ENCODE data around the gene SLC5A4.

SLC5A4 gene

DNA sequence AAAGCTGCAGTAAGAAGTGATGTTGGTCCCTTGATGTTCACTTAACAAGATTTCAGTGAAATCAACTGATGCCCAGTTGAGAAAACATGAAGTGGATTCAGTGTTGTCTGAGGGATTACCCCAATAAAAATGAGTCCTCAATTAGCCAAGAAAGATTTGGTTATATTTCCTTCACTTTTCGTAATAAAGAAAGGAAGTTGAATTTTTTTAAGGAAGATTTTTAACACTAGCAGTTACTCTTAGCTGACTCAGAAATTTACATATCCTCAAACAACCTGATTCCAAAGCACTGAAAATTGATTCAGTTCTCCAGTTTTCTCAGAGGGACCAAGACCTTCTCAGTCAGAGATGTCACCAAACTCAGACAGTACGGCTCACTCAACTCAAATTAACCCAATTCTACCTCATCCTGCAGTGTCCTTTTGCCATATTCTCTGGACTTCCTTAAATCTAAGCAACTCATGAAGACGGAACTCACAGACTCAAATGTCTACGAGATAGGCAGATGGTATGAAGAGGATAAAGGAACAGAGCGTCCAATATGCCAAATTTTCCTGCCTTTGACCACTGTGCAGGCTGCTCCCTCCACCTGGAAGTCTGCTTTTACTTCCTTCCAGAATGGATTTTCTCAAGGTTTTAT, 22.8 kb downstream of the SLC5A4 start:
- DNase-seq (ENCODE audit: low spot score) = no peak

DNA sequence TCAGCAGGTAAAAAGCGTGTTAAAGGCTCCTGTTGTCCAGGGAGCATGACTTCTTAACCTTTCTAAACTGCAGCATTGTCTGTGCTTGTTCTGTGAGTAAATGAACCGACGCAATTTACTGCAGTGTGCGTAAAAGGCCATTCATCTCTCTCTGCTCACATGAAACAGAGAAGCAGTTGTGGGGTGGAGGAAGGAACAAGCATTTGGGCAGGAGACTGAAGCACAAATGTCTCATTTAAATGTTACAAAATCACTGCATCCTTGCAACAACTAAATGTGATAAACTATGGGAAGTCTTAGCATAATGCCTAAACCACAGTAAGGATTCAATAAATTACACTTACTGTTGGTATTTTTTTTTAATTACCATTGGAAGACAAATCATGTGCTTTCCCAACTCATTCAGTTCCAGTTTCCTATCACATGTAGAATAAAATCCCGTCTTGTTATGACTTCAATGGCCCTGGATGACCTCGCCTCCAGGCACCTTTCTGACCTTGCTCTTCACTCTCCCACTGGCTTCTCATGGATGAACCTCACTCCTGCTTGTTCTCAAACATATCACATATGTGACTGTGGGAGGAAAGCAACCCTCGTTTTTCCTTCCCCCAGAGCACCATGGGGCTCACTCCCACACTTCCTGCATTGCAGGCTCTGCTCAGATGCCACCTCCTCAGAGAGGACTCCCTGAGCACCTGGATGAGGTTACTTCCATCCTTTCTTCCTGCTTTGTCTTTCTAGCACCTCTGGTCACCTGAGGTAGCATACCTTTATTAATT, 28.6 kb downstream of the SLC5A4 start:
- DNase-seq (ENCODE audit: low spot score) = no peak

DNA sequence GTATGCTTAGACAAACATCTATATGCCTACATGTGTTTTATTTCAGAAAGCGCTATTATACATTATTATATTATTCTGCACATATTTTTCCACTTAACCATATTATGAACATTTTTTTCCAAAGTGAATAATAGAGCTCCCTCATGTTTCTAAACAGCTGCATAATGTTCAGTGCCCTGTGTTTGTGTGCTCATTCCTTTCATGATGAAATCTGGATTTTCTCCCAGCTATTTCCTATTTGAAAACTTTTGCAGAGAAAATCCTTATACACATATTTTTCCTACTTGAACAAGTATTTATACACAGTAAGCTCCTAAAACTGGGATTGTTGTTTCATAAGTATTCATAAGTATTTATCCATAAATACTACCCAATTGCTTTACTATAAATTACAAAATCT, 32.2 kb downstream of the SLC5A4 start:
- DNase-seq (ENCODE audit: low spot score) = no peak

DNA sequence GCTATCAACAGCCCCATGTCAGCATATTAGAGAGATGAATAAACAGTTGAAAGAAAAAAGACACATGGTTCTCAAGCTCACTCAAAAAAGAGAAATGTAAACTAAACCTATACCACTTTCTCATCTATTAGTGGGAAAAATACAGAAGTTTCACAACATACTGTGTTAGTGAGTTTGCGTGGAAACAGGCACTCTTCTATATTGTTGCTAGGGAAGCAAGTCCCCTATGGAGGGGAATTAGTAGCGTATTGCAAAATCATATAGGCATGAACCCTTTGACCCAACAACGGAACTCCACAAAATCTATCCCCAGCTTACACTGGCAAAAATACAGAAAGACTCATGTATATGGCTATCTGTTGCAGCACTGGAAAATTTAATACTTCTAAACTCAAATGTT, 36.1 kb downstream of the SLC5A4 start:
- DNase-seq (ENCODE audit: low spot score) = no peak

DNA sequence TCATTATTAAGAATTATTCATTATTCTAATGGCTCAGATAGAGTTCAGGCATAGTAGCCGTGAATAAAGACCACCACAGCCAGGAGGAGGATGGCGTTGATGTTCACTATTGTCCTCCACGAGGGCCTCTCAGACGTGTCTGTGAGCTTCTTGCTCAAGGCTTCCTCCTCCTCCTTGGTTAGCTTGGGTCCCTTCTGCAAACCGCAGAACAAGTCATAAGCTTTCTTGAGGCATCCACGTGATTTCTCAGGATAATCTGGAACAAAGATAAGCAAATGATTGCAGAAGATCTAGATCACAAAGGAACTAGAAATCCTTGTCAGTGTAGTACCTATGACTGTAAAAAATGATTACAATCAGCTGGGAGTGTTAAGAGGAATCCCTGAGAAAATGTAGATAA, 36.7 kb downstream of the SLC5A4 start:
- DNase-seq (ENCODE audit: low spot score) = no peak

DNA sequence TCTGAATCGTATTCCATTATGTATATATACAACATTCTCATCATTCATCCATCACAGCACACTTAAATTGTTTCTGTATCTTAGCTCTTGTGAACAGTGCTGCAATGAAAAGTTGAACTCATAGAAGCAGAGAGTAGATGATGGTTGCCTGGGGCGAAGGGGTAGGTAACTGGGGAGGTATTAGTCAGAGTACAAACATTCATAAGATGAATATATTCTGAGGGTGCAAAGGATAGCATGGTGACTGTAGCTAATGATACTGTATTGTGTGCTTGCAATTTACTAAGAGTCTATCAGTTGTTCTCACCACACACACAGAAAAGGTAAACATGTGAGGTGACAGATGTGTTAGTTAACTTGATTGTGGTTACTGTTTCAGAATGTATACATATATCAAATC, 37.7 kb downstream of the SLC5A4 start:
- DNase-seq (ENCODE audit: low spot score) = no peak

DNA sequence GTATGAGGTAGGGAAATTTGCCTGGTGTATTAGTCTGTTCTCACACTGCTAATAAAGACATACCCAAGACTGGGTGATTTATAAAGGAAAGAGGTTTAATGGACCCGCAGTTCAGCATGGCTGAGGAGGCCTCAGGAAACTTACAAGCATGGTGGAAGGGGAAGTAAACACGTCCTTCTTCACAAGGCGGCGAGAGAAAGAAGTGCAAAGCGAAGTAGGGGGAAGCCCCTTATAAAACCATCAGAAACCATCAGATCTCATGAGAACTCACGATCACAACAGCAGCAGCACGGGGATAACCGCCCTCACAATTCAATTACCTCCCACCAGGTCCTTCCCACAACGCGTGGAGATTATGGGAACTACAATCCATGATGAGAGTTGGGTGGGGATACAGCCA, 38.2 kb downstream of the SLC5A4 start:
- no peak for DNase-seq (ENCODE audit: low spot score)

DNA sequence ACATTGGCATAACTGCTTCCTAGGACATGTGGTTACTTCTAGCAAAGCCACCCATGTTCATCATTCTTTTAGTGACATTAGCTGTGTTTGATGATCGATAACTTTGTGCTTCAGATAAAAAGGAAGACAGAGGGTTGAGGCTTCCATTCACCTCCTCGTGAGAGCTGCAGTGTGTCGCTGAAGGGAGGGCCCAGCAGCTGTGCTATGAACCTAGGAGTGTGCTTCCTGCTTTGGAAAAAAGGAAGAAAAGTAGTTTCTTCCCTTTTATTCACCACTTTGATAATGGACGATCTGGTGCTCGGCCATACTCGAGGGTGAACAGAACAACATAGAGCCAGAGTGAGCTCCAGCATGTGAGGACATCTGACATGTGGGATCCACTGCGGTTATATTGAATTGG, 44.1 kb downstream of the SLC5A4 start:
- DNase-seq (ENCODE audit: low spot score) = no peak

DNA sequence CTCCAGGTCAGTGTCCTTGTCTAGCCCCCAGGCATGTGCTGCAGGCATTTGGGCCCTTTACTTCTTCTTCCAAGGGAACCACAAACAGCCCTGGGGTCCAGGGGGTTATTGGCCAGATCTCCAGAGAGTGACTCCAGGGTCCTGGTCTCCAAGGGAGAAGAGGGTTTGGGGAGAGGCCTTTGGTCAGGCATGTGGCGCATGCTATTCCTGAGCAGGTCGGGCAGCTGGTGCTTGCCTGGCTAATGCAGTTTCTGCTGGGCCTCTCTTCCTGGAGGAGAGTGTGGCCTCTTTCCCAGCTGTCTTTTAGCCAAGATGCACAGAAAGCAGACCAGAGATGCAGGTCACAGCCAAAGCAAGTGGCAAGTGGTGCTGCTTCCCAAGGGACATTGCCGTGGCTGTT, 46.5 kb downstream of the SLC5A4 start:
- no peak for DNase-seq (ENCODE audit: low spot score)

DNA sequence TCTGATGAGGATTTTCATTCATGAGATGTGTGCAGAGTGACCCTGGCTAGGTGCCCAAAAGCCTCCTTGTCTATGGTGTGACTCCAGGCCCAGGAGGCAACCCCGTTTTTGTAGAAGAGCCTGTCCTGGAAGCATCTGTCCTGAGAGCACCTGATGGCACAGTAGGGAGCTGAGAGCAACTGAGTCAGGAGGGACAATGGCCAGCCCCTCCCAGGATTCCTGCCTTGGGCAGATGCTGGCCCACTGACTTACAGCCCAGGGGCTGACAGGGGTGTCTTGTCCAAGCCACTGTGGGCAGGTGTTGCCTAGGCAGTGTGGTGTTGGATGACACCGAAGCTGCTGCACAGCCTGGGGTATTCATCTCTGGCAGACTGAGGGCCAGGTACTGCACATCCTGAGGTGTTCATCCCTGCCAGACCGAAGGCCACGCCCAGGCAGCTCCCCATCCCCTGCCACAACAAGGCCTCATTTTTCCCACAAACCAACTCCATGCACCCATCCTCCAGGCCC, 47.1 kb downstream of the SLC5A4 start:
- no peak for DNase-seq (ENCODE audit: low spot score)

DNA sequence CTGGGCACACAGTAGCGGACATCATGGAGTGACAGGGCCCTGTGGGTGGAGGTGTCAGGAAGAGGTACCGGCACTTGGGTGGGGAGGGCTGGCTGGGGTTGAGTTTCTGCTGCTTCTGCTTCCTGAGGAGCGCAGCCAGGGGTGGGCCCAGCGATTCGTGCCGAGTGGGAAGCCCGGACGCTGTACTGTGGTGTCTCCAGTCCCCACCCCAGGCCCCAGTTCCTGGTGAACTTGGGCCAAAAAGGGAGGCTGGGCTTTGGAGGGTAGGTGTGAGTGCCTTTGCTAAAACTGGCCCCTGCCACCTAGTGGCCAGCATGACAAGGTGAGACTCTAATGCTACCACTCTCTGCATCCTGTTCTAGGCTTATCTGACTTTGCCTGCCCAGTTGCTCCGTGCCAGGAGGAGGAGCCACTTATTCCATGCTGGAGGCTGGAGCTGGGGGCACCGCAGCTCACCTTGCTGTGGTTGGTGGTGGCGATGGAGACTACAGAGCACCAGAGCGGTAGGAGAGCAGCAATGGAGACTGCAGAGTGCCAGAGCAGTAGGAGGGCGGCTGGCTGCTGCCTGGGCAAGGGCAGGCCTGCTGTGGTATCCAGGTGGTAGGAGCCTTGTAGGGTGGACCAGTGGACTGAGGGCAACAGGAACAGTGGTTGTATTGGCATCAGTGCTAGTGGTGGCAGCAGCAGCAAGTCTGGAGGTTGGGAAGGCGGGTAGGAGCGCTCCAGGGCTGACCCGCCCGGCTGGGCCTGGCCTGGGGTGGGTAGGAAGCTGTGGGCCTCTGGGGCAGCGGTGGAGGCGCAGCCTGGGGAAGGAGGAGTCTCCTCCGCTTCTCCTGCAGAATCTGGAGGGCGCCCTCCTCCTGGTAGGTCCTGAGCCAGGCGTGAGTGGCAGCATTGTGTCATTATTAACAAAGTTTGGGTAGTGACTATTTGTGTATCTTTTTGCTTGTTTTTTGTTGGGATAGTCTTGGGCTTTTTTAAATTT, 48.1 kb downstream of the SLC5A4 start:
- peak; percentile 58 for DNase-seq (ENCODE audit: low spot score)

DNA sequence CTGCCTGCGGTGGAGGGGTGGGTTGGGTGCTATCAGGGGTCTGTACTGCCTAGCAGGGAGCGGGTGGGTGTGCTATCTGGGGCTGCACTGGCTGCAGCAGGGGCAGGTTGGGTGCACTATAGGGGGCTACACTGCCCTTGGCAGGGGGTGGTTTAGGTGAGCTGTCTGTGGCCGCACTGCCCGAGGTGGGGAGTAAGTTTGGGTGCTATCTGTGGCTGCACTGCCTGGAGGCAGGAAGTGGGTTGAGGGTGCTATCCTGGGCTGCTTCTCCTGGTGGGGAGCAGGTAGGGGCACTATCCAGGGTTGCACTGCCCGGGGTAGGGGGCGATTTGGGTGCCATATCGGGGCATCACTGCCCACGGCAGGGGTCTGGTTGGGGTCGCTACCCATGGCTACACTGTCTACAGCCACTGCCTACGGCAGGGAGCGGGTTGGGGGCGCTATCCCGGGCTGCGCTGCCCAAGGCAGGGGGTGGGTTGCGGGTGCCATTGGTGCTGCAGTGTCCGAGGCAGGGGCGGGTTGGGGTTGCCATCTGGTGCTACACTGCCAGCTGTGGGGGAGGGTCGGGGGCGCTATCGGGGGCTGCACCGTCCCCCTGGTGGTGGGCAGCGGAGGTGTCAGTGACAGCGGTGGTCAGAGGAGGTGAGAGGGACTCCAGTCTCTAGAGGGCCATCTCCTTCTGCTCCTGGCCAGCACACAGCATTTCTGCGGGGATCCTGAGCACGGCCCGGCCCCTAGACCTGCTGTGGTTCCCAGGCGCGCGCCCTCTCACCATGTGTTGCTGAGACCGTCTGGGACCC, 49.0 kb downstream of the SLC5A4 start:
- DNase-seq (ENCODE audit: low spot score) = no peak

DNA sequence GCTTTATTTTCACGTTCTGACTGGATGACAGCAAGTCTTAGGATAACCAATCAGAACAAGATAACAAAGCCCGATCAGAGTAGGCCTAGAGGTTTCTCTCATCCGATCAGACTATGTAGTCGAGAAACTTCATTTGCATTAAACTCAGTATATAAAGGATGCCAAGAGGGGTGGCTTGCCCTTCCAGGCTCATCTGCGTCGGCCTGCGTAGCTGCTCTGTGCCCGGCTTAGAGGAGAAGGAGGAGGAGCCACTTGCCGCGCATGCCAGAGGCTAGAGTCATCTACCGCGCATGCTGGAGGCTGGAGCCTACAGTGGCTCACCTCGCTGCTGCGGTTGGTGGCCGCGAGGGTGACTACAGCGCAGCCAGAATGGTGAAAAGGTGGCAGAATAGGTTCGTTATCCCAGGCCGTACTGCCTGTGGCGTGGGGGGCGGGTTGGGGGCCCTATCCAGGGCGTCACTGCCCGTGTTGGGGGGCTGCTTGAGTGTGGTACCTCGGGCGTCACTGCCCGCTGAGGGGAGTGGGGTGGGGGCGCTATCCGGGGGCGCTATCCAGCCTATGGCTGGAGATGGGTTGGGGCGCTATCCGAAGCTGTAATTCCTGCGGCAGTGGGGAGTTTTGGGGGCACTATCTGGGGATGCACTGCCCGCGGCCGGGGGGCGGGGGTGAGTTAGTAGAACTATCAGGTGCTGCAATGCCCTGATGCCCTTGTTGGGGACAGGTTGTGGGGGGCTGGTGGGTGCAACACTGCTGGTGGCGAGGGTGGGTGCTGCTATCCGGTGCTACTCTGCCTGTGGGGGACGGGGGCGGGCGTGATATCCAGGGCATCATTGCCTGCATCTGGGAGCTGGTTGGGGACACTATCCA, 50.1 kb downstream of the SLC5A4 start, which contains the start of gene RFPL2:
Gene RFPL2 (minus strand): TSS at position 218 of the 867 bp plus-strand sequence. CDS start 2,622 bp downstream, outside the sequence.
- peak; percentile 76 for DNase-seq (ENCODE audit: low spot score)

DNA sequence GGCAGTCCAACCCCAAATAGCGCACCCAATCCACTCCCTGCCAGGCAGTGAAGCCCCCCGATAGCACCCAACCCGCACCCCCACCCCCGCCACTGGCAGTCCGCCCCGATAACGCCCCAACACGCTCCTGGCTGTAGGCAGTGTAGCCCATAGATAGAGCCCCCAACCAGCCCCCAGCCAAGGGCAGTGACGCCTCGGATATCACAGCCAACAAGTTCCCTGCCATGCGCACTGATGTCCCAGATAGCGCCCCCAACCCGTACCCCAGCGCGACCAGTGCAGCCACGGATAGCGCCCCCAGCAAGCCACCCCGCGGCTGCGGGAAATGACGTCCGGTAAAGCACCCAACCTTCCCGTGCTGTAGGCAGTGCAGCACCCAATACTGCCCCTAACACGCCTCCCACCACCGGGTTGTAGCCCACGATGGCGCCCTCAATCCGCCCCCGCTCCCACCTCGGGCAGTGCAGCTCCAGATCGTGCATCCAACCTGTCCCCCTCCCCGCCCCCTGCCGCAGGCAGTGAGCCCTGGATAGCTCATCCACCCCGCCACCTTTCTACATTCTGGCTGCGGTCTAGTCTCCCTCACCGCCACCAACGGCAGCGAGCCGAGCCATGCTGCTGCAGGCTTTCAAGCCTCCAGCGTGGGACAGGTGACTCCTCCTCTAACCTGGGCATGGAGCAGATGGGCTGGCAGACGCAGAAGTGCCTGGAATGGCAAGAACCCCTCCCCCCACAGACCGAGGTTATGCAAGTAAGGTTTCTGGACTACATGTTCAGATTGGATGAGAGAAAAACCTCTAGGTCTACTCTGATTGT, 50.9 kb downstream of the SLC5A4 start:
- no peak for DNase-seq (ENCODE audit: low spot score)

DNA sequence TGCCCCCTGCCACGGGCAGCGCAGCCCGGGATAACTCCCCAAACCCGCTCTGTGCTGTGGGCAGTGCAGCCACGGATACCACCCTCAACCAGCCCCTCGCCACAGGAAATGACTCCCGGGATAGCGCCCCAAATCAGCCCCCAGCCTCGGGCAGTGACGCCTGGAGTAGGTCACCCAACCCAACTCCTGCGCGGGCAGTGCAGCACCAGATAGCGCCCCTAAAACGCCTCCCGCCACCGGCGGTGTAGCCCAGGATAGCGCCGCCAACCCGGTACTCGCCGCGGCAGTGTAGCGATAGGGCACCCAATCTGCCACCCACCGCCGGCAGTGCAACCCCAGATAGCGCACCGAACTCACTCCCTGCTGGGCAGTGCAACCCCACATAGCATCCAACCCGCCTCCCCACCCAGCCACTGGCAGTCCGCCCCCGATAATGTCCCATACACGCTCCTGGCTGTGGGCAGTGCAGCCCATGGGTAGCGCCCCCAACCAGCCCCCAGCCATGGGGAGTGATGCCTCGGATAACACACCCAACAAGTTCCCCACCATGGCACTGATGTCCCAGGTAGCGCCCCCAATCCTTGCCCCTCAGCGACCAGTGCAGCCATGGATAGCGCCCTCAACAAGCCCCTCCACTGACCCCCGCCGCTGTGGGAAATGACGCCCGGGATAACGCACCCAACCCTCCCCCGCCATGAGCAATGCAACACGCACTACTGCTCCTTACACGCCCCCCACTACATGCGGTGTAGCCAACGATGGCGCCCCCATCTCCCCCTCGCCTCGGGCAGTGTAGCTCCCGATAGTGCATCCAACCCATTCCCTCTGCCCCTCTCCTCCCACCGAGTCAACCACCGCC, 51.7 kb downstream of the SLC5A4 start:
- no peak for DNase-seq (ENCODE audit: low spot score)

DNA sequence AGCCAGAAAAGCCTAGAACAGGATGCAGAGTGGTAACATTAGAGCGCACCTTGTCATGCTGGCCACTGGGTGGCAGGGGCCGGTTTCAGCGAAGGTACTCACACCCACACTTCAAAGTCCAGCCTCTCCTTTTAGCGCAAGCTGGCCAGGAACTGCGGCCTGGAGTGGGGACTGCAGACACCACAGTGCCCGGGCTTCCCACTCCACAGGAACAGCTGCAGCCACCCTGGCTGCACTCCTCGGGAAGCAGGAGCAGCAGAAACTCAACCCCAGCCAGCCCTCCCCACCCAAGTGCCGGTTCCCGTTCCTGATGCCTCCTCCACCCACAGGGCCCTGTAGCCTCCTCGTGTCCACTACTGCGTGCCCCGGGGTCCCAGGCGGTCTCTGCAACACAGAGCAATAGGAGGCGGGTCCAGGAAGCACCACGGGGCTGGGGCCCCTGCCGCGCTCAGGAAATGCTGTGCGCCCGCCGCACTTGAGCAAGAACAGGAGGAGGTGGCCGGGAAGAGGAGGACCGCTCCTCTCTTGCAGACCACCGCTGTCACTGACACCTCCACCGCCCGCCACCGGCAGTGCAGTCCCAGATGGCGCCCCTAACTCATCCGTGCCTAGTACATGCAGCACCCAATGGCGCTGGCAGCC, 52.5 kb downstream of the SLC5A4 start:
- peak; percentile 81 for DNase-seq (ENCODE audit: low spot score)

DNA sequence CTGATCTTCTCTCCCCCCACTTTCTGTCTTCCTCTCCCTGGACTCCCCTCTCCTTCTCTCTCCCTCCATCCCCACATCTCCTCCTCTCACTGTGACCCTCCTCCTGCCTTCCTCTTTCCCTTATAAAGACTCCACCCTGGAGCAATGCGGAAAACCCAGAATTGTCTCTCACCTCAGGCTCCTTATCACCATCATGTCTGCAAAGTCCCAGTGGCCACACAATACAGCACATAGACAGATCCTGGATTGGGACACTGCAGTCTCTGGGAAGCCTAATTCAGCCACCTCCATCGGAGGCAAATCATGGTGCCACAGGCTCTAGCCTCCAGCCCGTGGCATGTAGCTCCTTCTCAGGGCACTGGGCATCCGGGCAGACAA, 53.0 kb downstream of the SLC5A4 start:
- no peak for DNase-seq (ENCODE audit: low spot score)

DNA sequence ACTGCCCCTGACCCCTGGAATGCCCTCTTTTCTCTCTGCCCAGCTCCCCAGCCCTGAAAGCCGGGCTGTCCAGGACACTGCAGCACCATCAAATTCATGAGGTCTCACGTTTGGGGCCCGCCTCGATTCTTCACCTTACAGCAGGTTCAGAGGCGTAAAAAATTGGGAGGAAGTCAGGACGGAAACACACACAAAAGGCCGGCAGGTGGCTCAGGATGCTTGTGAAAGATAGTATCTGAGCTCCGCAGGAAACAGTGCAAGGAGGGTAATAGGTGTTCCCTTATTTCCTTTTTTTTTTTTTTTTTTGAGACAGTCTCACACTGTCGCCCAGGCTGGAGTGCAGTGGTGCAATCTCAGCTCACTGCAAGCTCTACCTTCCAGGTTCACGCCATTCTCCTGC, 54.4 kb downstream of the SLC5A4 start:
- no peak for DNase-seq (ENCODE audit: low spot score)
